Mucosa of descending colon (tissue), 3 donors: ENCODE measurements around the gene TRIM2. TPM values are rescaled to one million over a fixed set of nuclear protein-coding genes. Genes with fewer than 3 reads are reported as not detected.

Source experiments
- ATAC-seq: fragments of 200-7000 bp; cut with Tn5 transposase; one replicate; pipeline ENCODE4 v1.9.1; 2020; ENCODE audit warnings: mild to moderate bottlenecking, moderate library complexity
- DNase-seq, 3 donors: peaks; one replicate each; pipeline ENCODE4 v3.0.0-alpha.2; 2020
- H3K36me3 ChIP-seq: fragments of 200-600 bp; one replicate; pipeline ENCODE4 v1.8.0; 2021; ENCODE audit warnings: low read depth, mild to moderate bottlenecking
- H3K4me1 ChIP-seq: fragments of 200-600 bp; one replicate; pipeline ENCODE4 v1.8.0; 2021; ENCODE audit warnings: low read depth, mild to moderate bottlenecking
- H3K4me3 ChIP-seq: fragments of 200-600 bp; one replicate; pipeline ENCODE4 v1.8.0; 2021; ENCODE audit warnings: mild to moderate bottlenecking
- H3K9me3 ChIP-seq: fragments of 200-600 bp; one replicate; pipeline ENCODE4 v1.8.0; 2021; ENCODE audit warnings: mild to moderate bottlenecking
- intact Hi-C, 2 donors: fragments of 100-400 bp; cut with DNase I in 1 of 2; cut with micrococcal nuclease in 1 of 2; formaldehyde crosslinking; loops; one replicate each; pipeline versions ENCODE4 v1.11.0 to v1.11.1; 2022; cut with DNase I, micrococcal nuclease
- total RNA-seq, 3 donors: library from RNA; stranded (reverse); fragmentation: NEBNext Ultra II Directional in 2 of 3; extraction: Animal tissue kit (Norgen Biotek cat#: 25700) in 2 of 3; gene quantifications; one replicate each; pipeline versions ENCODE4 v1.2.1 to v1.2.4, GENCODE V29; 2021 to 2023
- TF ChIP-seq, protein P1 (sequence below): fragments of 200-600 bp; IDR thresholded peaks from one replicate; pipeline ENCODE4 v1.8.0; 2022; ENCODE audit warnings: antibody characterized with exemption, mild to moderate bottlenecking
- donor health status: DM: no; HTN: no; CAD: no; lungs with moderate emphysema.
- donor health status: DM: no; HTN: no; CAD: no.
- donor health status: DM: no; HTN: yes; CAD: no.

The TRIM2 gene
- total RNA-seq, 3 donors from 2014 or later, result 96.4 to 167 (median 154) TPM

DNA sequence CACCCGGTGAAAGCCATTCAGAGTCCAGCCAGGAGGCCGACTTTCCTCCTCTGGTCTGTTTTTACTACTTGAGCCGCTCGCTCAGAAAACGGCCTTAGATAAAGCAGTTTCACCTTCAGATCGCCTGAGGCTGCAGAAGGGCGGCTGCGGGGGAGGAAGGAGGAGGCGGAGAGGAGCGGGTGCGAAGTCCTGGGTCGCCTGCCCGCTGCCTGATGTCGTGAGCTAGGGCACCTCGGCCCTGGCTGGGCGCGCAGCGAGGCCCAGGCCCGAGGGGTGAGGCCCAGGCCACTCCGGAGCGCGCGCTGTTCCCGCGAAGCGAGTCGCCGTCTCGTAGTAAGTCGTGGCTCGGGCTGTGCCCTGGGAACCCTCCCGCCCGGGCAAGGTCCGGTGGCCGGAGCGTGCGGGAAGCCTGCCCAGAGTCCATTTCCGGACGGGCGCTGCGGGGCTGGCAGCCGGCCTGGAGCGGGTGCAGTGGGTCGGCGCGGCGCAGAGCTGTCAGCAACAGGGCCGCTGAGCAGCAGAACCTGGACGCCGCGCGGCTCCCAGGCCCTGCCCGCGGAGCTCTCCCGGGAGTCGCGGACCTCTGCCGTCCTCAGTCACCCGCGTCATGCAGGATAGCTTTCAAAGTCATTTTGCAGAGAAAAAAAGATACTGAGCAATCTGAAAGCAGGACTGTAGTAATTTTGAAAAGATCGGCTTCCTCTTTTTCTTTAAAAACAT is 18.6 kb downstream of the TRIM2 start:
- TF ChIP-seq, protein P1, sequence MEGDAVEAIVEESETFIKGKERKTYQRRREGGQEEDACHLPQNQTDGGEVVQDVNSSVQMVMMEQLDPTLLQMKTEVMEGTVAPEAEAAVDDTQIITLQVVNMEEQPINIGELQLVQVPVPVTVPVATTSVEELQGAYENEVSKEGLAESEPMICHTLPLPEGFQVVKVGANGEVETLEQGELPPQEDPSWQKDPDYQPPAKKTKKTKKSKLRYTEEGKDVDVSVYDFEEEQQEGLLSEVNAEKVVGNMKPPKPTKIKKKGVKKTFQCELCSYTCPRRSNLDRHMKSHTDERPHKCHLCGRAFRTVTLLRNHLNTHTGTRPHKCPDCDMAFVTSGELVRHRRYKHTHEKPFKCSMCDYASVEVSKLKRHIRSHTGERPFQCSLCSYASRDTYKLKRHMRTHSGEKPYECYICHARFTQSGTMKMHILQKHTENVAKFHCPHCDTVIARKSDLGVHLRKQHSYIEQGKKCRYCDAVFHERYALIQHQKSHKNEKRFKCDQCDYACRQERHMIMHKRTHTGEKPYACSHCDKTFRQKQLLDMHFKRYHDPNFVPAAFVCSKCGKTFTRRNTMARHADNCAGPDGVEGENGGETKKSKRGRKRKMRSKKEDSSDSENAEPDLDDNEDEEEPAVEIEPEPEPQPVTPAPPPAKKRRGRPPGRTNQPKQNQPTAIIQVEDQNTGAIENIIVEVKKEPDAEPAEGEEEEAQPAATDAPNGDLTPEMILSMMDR, result no peak
- Histone ChIP-seq H3K36me3 (no peaks in the 10 kb centered on the region), H3K4me1 (peaks cover 22% of the 10 kb centered on the region), H3K4me3 (peak overlapping the region; percentile 11), H3K9me3 (no peaks in the 10 kb centered on the region)
- intact Hi-C loops, result no loop called here
- peak; percentile 38 for ATAC-seq
- peak; percentile 43 to 74 (median 66) for DNase-seq

- Histone ChIP-seq H3K4me3 (peak overlapping the region; percentile 11), H3K9me3 (no peaks in the 10 kb centered on the region), H3K36me3 (no peaks in the 10 kb centered on the region), H3K4me1 (peaks cover 18% of the 10 kb centered on the region)
- intact Hi-C loops, result no loop called here
- DNase-seq (no peak), ATAC-seq (no peak)
- TF ChIP-seq, protein P1, result no peak
Measured at GRCh38 chr4:153223427-153223801, 19.2 kb downstream of the TRIM2 start.

DNA sequence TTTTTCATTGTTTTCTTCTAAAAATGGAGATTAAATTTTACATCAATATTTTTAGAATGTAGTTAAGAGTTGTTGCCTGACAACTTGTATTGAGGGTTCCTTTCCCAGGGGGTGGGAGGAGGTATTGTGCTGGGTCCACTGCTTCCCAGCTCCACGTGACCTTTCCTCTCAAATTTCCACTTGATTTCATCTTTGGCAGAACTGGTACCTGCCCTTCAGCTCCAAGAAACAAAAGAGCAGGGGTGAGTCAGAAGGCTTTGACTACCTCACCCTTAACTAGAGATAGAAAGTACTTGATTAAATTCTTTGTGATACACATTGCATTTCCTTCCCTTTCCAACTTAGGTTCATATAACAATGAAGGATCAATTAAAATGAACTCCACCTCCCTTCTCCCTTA is 19.7 kb downstream of the TRIM2 start:
- Histone ChIP-seq H3K4me1 (peaks cover 18% of the 10 kb centered on the region), H3K36me3 (no peaks in the 10 kb centered on the region), H3K9me3 (no peaks in the 10 kb centered on the region), H3K4me3 (no peak overlapping the region)
- DNase-seq (no peak), ATAC-seq (peak; percentile 13)
- TF ChIP-seq, protein P1, result no peak
- intact Hi-C loops, result no loop called here

- TF ChIP-seq, protein P1, result no peak
- no peak for DNase-seq
- no peak for ATAC-seq
- intact Hi-C loops, result no loop called here
- H3K9me3 ChIP-seq, result no peaks in the 10 kb centered on the region
- peaks cover 18% of the 10 kb centered on the region for H3K4me1 ChIP-seq
- no peak overlapping the region for H3K4me3 ChIP-seq
- H3K36me3 ChIP-seq, result no peaks in the 10 kb centered on the region
Measured at GRCh38 chr4:153224474-153224873, 20.2 kb downstream of the TRIM2 start.

DNA sequence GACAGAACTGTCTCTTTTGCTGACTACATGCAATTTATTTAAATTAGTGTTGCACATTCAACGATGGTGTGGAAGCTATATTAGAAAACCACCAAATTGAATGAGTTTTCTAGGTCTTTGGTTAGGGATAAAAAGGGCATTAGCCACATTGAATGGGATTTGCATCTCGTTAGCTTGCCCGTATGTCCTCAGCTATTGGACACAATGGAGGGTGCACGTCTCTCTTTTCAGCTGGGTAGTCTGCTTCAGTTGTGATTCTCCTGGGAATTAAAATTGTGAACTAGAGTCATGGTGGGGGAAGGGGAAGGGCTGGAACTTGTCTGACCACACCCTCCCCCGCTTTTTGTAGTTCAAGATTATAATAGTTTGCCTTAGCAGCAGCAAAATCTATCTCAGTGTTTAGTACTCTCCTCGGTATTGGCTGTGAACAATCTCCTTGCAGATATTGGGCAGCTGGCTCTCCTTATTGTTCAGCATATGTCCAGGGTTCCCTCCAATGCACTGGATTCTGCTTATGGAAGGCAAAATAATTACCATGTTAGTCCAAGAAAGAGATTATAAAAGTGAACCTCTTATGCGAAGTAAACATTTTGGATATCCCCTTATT is 23.3 kb downstream of the TRIM2 start:
- Histone ChIP-seq H3K36me3 (no peaks in the 10 kb centered on the region), H3K9me3 (no peaks in the 10 kb centered on the region), H3K4me1 (peaks cover 5% of the 10 kb centered on the region), H3K4me3 (no peak overlapping the region)
- intact Hi-C loops, result no loop called here
- DNase-seq (no peak), ATAC-seq (no peak)
- TF ChIP-seq, protein P1, result no peak
